NCI-H1105 (cell line): ENCODE results near the gene DZIP1.

ENCODE experiments used
- DNase-seq: peaks from one replicate; lab custom pipeline; 2025; lab: John Stamatoyannopoulos, UW

The DZIP1 gene

GRCh38 chr13:95642999-95643398 is 1.5 kb downstream of the DZIP1 start:
- no peak for DNase-seq

GRCh38 chr13:95642028-95642621 is 2.4 kb downstream of the DZIP1 start:
- DNase-seq: peak; percentile 29

GRCh38 chr13:95641291-95642027 is 3.0 kb downstream of the DZIP1 start:
- peak; percentile 23 for DNase-seq

- no peak for DNase-seq
These were observed 7.7 kb downstream of the DZIP1 start for GRCh38 chr13:95636853-95637252.

GRCh38 chr13:95630593-95630992 is 13.9 kb downstream of the DZIP1 start:
- DNase-seq: no peak

GRCh38 chr13:95629071-95629470 is 15.4 kb downstream of the DZIP1 start:
- no peak for DNase-seq

- no peak for DNase-seq
These were observed 16.0 kb downstream of the DZIP1 start for GRCh38 chr13:95628488-95628887.

GRCh38 chr13:95627590-95627989 is 16.9 kb downstream of the DZIP1 start:
- DNase-seq: no peak

- DNase-seq: no peak
These were observed 17.7 kb downstream of the DZIP1 start for GRCh38 chr13:95626768-95627167.

GRCh38 chr13:95624020-95624419 is 20.5 kb downstream of the DZIP1 start:
- no peak for DNase-seq

GRCh38 chr13:95623141-95623540 is 21.4 kb downstream of the DZIP1 start:
- no peak for DNase-seq

GRCh38 chr13:95620825-95621498 is 23.5 kb downstream of the DZIP1 start:
- DNase-seq: no peak

GRCh38 chr13:95620030-95620824 is 24.3 kb downstream of the DZIP1 start:
- DNase-seq: no peak

GRCh38 chr13:95615539-95615938 is 29.0 kb downstream of the DZIP1 start:
- DNase-seq: no peak

- no peak for DNase-seq
These were observed 29.8 kb downstream of the DZIP1 start for GRCh38 chr13:95614641-95615245.

GRCh38 chr13:95608640-95609323 is 35.7 kb downstream of the DZIP1 start:
- DNase-seq: no peak

GRCh38 chr13:95607366-95607765 is 37.1 kb downstream of the DZIP1 start:
- no peak for DNase-seq

GRCh38 chr13:95605448-95606125 is 38.9 kb downstream of the DZIP1 start:
- no peak for DNase-seq

- no peak for DNase-seq
These were observed 40.0 kb downstream of the DZIP1 start for GRCh38 chr13:95604556-95604915.

- peak; percentile 33 for DNase-seq
These were observed 40.5 kb downstream of the DZIP1 start for GRCh38 chr13:95603887-95604555.
